Tibial artery (tissue), 4 donors: ENCODE results near the gene DERL3.
A peak's percentile ranks its signal among the peaks of the same experiment; 100 is the strongest.

Experiments
- DNase-seq, 2 donors: peaks; one replicate each; pipeline ENCODE4 v3.0.0-alpha.2; 2019
- H3K27ac ChIP-seq, 2 donors: fragments of 200-600 bp; sonication (generic) in 1 of 2; 1 replicate in 1 of 2; 2 replicates in 1 of 2; pipeline ENCODE4 v1.5.1; 2018 to 2019; ENCODE audit warnings: mild to moderate bottlenecking in 1 of 2
- H3K27me3 ChIP-seq, 2 donors: fragments of 200-600 bp; sonication (generic) in 1 of 2; one replicate each; pipeline versions ENCODE4 v1.5.1 to v1.6.0; 2016 to 2019
- H3K36me3 ChIP-seq, 3 donors: fragments of 200-600 bp; sonication (generic) in 2 of 3; one replicate each; pipeline ENCODE4 v1.5.1; 2016 to 2019; ENCODE audit warnings: mild to moderate bottlenecking in 2 of 3
- H3K4me1 ChIP-seq, 4 donors: fragments of 200-600 bp; sonication (generic) in 2 of 4; 1 replicate in 3 of 4; 2 replicates in 1 of 4; pipeline ENCODE4 v1.5.1; 2016 to 2019
- H3K4me3 ChIP-seq, 2 donors: fragments of 200-600 bp; sonication (generic) in 1 of 2; 1 replicate in 1 of 2; 2 replicates in 1 of 2; pipeline ENCODE4 v1.5.1; 2018 to 2019; ENCODE audit warnings: mild to moderate bottlenecking in 2 of 2
- H3K9me3 ChIP-seq, 3 donors: fragments of 200-600 bp; sonication (generic) in 1 of 3; one replicate each; pipeline ENCODE4 v1.5.1; 2016 to 2019
- intact Hi-C: fragments of 100-400 bp; cut with DNase I; formaldehyde crosslinking; loops from one replicate; pipeline ENCODE4 v1.15.0; 2023; ENCODE audit warnings: low total_unique reads
- TF ChIP-seq, protein P1 (sequence below), 2 experiments: fragments of 200-600 bp in 1 of 2; fragments of 450-650 bp in 1 of 2; IDR thresholded peaks; one replicate each; pipeline ENCODE4 v1.5.1; 2017 to 2019; ENCODE audit warnings: antibody characterized with exemption in 2 of 2, mild to moderate bottlenecking in 1 of 2, moderate library complexity in 1 of 2

DERL3 gene

DNA sequence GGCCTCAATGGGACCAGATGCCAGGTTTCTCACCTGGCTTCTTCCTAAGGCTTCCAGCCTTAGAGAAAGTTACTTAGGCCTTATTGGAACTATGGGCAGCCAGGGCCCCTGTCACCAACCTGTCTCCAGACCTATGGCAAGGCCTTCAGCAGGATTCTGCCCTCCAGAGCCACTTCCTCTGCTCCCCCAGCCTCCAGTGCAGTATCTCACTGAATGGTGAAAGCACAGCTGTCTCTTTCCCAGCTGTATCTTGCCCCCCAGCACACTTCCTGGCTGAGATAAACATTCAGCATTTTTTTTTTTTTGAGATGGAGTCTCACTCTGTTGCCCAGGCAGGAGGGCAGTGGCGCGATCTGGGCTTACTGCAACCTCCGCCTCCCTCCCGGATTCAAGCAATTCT is 20.4 kb upstream of the DERL3 start:
- Histone ChIP-seq H3K36me3 (peaks cover 0 to 18% (median 0%) of the 10 kb centered on the region in 3 donors), H3K4me3 (no peak overlapping the region), H3K4me1 (peaks cover 0 to 17% (median 11%) of the 10 kb centered on the region in 4 donors), H3K27me3 (no peaks in the 10 kb centered on the region), H3K27ac (no peak overlapping the region), H3K9me3 (no peaks in the 10 kb centered on the region)
- TF ChIP-seq, protein P1, sequence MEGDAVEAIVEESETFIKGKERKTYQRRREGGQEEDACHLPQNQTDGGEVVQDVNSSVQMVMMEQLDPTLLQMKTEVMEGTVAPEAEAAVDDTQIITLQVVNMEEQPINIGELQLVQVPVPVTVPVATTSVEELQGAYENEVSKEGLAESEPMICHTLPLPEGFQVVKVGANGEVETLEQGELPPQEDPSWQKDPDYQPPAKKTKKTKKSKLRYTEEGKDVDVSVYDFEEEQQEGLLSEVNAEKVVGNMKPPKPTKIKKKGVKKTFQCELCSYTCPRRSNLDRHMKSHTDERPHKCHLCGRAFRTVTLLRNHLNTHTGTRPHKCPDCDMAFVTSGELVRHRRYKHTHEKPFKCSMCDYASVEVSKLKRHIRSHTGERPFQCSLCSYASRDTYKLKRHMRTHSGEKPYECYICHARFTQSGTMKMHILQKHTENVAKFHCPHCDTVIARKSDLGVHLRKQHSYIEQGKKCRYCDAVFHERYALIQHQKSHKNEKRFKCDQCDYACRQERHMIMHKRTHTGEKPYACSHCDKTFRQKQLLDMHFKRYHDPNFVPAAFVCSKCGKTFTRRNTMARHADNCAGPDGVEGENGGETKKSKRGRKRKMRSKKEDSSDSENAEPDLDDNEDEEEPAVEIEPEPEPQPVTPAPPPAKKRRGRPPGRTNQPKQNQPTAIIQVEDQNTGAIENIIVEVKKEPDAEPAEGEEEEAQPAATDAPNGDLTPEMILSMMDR (IDR thresholded peaks at IDR 0.05): no peak
- intact Hi-C loops: no loop called here
- no peak for DNase-seq

DNA sequence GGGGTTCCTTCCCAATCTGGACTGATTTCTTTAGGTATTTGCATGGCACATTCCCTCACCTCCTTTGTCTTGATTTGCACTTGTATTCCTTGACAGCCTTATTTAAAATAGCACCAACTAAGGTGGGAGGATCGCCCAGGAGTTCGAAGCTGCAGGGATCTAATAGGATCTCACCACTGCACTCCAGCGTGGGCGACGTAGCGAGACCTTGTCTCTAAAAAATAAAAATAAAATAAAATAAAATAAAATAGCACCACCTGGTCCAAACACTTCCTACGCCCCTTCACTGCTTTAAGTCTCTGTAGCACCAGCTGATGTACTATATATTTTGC is 19.6 kb upstream of the DERL3 start:
- intact Hi-C loops: no loop called here
- Histone ChIP-seq H3K27me3 (no peaks in the 10 kb centered on the region), H3K4me1 (peaks cover 0 to 17% (median 11%) of the 10 kb centered on the region in 4 donors), H3K36me3 (peaks cover 0 to 12% (median 0%) of the 10 kb centered on the region in 3 donors), H3K4me3 (peak overlapping the region; percentile 58 to 73), H3K27ac (peak overlapping the region; percentile 91 to 95), H3K9me3 (no peaks in the 10 kb centered on the region)
- TF ChIP-seq, protein P1 (IDR thresholded peaks at IDR 0.05): no peak
- no peak for DNase-seq

DNA sequence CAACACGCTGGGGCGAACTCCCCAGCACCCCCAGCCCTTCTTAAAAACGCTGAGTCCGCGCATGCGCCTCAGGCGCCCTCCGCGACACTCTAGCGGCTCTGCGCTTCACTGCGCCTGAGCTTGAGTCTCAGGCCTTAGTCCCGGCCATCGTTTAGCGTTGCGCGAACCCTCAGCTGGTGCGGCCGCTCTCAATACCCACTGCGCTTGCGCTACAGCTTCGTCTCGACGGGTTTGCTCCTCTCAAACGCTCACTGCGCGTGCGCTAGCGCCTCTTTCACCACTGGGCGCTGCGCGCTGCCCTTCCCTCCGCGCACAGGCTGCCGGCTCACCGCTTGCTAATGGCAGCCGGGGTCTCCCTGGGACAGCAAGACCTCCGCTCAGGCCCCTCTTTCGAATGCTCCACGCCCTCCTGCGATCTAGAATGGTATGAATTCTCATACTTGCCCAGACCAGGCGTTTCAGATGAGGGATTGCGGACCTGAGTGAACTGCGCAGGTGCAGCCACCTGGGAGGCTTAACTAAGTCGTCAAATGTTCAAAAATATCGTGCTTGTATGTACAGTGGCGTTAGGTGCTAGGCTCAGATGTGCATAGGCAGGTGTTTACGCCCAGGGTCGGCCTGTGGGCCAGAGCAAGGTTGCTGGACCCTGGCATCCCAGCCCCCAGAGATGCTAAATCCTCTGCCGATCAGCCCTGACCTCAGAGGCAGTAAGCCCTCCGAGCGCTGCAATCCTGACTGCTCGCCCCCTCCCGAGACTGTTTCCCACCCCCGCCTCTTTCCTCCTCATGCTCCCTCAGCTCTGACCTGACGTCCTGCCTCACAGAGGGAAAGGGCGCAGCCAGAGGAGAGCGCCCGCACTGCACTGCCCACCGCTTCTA is 19.0 kb upstream of the DERL3 start, which contains the start of gene SLC2A11:
Gene SLC2A11, plus strand, starts transcription at position 270 of the 878 bp plus-strand sequence. Its CDS starts 125 bp downstream, at position 395.
- Histone ChIP-seq H3K27me3 (no peaks in the 10 kb centered on the region), H3K4me1 (peaks cover 0 to 17% (median 11%) of the 10 kb centered on the region in 4 donors), H3K36me3 (peaks cover 0 to 6% (median 0%) of the 10 kb centered on the region in 3 donors), H3K9me3 (no peaks in the 10 kb centered on the region), H3K4me3 (peak within 1 kb of the TSS; percentile 58 to 73), H3K27ac (peak within 1 kb of the TSS; percentile 91 to 95)
- peak; percentile 96 to 98 for DNase-seq
- intact Hi-C loops: no loop called here
- TF ChIP-seq, protein P1 (IDR thresholded peaks at IDR 0.05): peak; percentile 31 to 52

DNA sequence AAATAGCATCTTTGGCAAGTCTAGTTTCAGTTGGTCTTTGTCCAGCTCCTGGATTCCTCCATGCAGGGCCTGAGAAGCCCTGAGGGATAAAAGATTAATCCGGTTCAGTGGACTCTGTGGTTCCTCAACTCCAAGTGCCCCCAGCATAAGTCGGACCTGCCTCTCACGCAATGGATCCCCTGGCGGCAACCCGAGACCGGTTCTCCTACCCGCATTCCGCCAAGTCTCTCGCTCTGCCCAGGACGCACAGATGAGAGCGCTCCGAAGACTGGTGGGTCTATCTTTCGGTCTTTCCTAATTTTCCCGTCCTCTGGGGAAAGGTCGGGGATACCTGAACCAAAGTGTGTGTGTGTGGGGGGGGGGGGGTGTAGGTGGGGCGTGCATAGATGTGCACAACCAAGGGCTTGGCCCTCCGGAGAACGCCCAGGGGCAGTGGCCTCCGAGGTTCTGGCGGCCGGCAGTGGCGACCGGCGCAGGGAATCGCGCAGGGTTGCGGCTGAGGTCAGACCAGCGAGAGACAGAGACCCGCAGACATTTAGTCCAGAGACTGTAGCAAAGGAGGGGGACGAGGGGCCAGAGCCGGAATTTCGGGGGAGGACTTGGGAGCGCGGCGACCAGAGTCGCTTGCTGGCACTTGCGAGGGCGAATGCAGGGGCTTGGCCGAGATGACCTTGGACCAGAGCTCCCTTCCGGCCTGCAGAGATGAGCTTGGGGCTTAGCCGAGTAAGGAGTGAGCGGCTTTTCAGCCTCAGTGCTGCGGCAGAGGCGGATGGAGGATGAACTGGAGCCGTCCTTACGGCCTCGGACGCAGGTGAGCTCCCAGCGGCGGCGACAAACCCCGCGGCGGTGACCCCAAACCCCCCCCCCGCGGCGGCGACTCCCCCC is 18.2 kb upstream of the DERL3 start:
- Histone ChIP-seq H3K36me3 (no peaks in the 10 kb centered on the region), H3K4me1 (peaks cover 0 to 17% (median 11%) of the 10 kb centered on the region in 4 donors), H3K4me3 (peak overlapping the region; percentile 58 to 73), H3K9me3 (no peaks in the 10 kb centered on the region), H3K27me3 (no peaks in the 10 kb centered on the region), H3K27ac (peak overlapping the region; percentile 91 to 95)
- intact Hi-C loops: no loop called here
- DNase-seq: no peak
- TF ChIP-seq, protein P1 (IDR thresholded peaks at IDR 0.05): peak in 1 of 2 experiments; percentile 13

DNA sequence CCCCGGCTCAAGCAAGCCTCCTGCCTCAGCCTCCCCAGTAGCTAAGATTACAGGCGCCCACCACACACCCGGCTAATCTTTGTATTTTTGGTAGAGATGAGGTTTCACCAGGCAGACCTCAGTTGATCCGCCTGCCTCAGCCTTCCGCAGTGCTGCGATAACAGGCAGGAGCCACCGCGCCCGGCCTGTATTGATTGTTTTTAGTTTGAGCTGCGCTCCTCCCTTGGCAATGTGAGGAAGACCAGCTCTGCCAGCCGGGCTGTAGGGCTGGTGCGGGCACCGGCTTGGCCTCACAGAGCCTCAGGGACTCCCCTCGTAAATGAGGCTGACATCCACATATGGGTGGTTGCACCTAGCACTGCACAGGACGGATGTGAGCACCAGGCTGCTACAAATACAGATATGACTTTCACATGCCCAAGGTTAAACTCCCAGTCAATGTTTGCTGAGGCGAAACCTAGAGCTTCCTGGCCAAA is 11.4 kb upstream of the DERL3 start:
- intact Hi-C loops: no loop called here
- H3K4me3 ChIP-seq: no peak overlapping the region

More for the DNA sequence above, 11.4 kb upstream of the DERL3 start:
- no peaks in the 10 kb centered on the region for H3K36me3 ChIP-seq
- peaks cover 0 to 5% of the 10 kb centered on the region in 2 donors for H3K27me3 ChIP-seq
- H3K4me1 ChIP-seq: peaks cover 0 to 26% (median 8%) of the 10 kb centered on the region in 4 donors
- no peaks in the 10 kb centered on the region for H3K9me3 ChIP-seq
- TF ChIP-seq, protein P1 (IDR thresholded peaks at IDR 0.05): no peak
- no peak overlapping the region for H3K27ac ChIP-seq
- no peak for DNase-seq
